NCI-H1417 (cell line): ENCODE results near the gene TESK2.

Source experiments
- DNase-seq, 3 experiments: peaks; one replicate each; lab custom pipeline; 2025; lab: John Stamatoyannopoulos, UW

Gene TESK2

GRCh38 chr1:45375104-45376090 lies 115.6 kb downstream of the TESK2 start:
- DNase-seq = no peak

GRCh38 chr1:45373573-45373972 lies 117.4 kb downstream of the TESK2 start:
- no peak for DNase-seq

- DNase-seq = no peak
Observed at GRCh38 chr1:45370575-45370974, 120.4 kb downstream of the TESK2 start.

- DNase-seq = no peak
Observed at GRCh38 chr1:45365051-45365450, 125.9 kb downstream of the TESK2 start.

GRCh38 chr1:45364294-45364693 lies 126.7 kb downstream of the TESK2 start:
- DNase-seq = no peak

GRCh38 chr1:45360981-45361380 lies 130.0 kb downstream of the TESK2 start:
- peak in 1 of 3 experiments; percentile 31 for DNase-seq

GRCh38 chr1:45359882-45360513 lies 131.0 kb downstream of the TESK2 start:
- DNase-seq = peak; percentile 18 to 69 (median 53)

- DNase-seq = no peak
Observed at GRCh38 chr1:45356186-45356585, 134.8 kb downstream of the TESK2 start.

GRCh38 chr1:45355683-45356082 lies 135.3 kb downstream of the TESK2 start:
- DNase-seq = no peak

- no peak for DNase-seq
Observed at GRCh38 chr1:45354838-45355237, 136.1 kb downstream of the TESK2 start.

- DNase-seq = no peak
Observed at GRCh38 chr1:45353685-45354084, 137.3 kb downstream of the TESK2 start.

GRCh38 chr1:45351508-45351907 lies 139.5 kb downstream of the TESK2 start:
- DNase-seq = no peak

- no peak for DNase-seq
Observed at GRCh38 chr1:45348966-45349677, 141.8 kb downstream of the TESK2 start.

GRCh38 chr1:45348609-45348965 lies 142.4 kb downstream of the TESK2 start:
- no peak for DNase-seq

GRCh38 chr1:45348020-45348419 lies 142.9 kb downstream of the TESK2 start:
- no peak for DNase-seq

- DNase-seq = no peak
Observed at GRCh38 chr1:45346473-45346872, 144.5 kb downstream of the TESK2 start.

GRCh38 chr1:45345014-45345413 lies 145.9 kb downstream of the TESK2 start:
- DNase-seq = no peak

GRCh38 chr1:45344499-45344898 lies 146.5 kb downstream of the TESK2 start:
- DNase-seq = no peak

GRCh38 chr1:45340816-45341466 lies 150.0 kb downstream of the TESK2 start:
- peak in 1 of 3 experiments; percentile 46 for DNase-seq

GRCh38 chr1:45339789-45340558 lies 151.0 kb downstream of the TESK2 start, which contains the start of the genes MUTYH and TOE1:
MUTYH (minus strand) TSS chr1:45340440; CDS start chr1:45334505, 5,935 bp downstream.
TOE1 (plus strand) TSS chr1:45340170; CDS start chr1:45340253, 83 bp downstream.
- DNase-seq = peak; percentile 91 to 95 (median 94)
